ENCODE data around the gene CIDEC.
"Not testable (repeated sequence)": the region's sequence is repeated elsewhere in the genome, so short reads cannot be mapped to it uniquely, and the experiment has no call there.

DNA sequence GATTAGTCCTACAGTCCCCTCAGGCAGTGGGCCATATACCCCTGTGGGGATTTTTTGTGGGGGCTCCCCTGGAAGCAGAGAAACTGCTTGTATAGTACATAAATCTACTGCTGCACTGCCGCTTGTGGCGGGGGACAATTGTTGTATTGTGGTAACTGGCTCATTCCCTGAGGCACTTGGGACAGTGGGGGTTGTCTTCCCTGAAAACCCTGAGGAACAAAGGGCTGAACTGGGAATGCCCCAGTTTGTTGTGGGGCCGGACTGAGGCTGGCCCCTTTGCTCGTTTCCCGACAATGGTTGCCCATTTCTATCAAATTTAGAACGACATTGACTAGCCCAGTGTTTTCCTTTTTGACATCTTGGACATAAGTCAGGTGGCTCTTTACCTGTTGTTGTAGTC lies 28.7 kb downstream of the CIDEC start:
- TF ChIP-seq CTCF (IDR thresholded peaks at IDR 0.05; ENCODE audit: insufficient read depth, low read length, poor library complexity, severe bottlenecking); EZH2phosphoT487 (conservative IDR thresholded peaks at IDR 0.05; ENCODE audit: low read length): not testable (repeated sequence)
